Gastrocnemius medialis (tissue), 4 donors: ENCODE results near the gene ASCL5. TPM values are rescaled to one million over a fixed set of nuclear protein-coding genes. Genes with fewer than 3 reads are reported as not detected.

ENCODE experiments used
- ATAC-seq, 2 donors: fragments of 150-250 bp; one replicate each; pipeline ENCODE4 v1.9.1; 2016
- DNase-seq, 2 donors: peaks; one replicate each; pipeline ENCODE4 v3.0.0-alpha.2; 2019
- H3K27ac ChIP-seq, 4 donors: fragments of 200-600 bp; sonication (generic); 1 replicate in 1 of 4; 2 replicates in 3 of 4; pipeline ENCODE4 v1.5.1; 2016 to 2018; ENCODE audit warnings: mild to moderate bottlenecking in 2 of 4, moderate library complexity in 1 of 4
- H3K27me3 ChIP-seq, 3 donors: fragments of 200-600 bp; sonication (generic) in 2 of 3; 1 replicate in 1 of 3; 2 replicates in 2 of 3; pipeline versions ENCODE4 v1.5.1 to v1.6.0; 2016 to 2019; ENCODE audit warnings: mild to moderate bottlenecking in 1 of 3, moderate library complexity in 1 of 3
- H3K36me3 ChIP-seq, 2 donors: fragments of 200-600 bp; sonication (generic) in 1 of 2; one replicate each; pipeline ENCODE4 v1.5.1; 2017 to 2018
- H3K4me1 ChIP-seq, 2 donors: fragments of 200-600 bp; sonication (generic) in 1 of 2; one replicate each; pipeline ENCODE4 v1.5.1; 2016 to 2017; ENCODE audit warnings: mild to moderate bottlenecking in 2 of 2
- H3K4me3 ChIP-seq, 4 donors: fragments of 200-600 bp; sonication (generic) in 3 of 4; 1 replicate in 1 of 4; 2 replicates in 3 of 4; pipeline ENCODE4 v1.5.1; 2016 to 2019; ENCODE audit warnings: mild to moderate bottlenecking in 2 of 4
- H3K9me3 ChIP-seq, 3 donors: fragments of 200-600 bp; sonication (generic) in 2 of 3; 1 replicate in 1 of 3; 2 replicates in 2 of 3; pipeline ENCODE4 v1.5.1; 2016 to 2019
- POLR2A ChIP-seq, 2 donors: fragments of 450-650 bp; IDR thresholded peaks; one replicate each; pipeline ENCODE4 v1.6.1; 2017; ENCODE audit warnings: antibody characterized with exemption in 2 of 2, mild to moderate bottlenecking in 2 of 2, moderate library complexity in 2 of 2
- in situ Hi-C, 4 donors: fragments of 200-750 bp; cut with MboI; loops; one replicate each; pipeline versions ENCODE4 v1.15.0 to v1.8.0; 2017; ENCODE audit warnings: low sequenced_read_pairs in 4 of 4
- intact Hi-C: fragments of 100-400 bp; cut with DNase I; formaldehyde crosslinking; loops from one replicate; pipeline ENCODE4 v1.15.1; 2023; ENCODE audit warnings: low total_unique reads
- total RNA-seq, 4 donors: library from RNA; depleted of rRNA; stranded (reverse); fragments of >200 nt; gene quantifications; one replicate each; pipeline versions ENCODE4 v1.1.0 to v1.2.3, GENCODE V29; 2016
- TF ChIP-seq, protein P1 (sequence below), 5 experiments: fragments of 450-650 bp in 3 of 5; fragments of 200-600 bp in 2 of 5; sonication (generic) in 2 of 5; IDR thresholded peaks in 4 of 5; conservative IDR thresholded peaks in 1 of 5; 1 replicate in 4 of 5; 2 replicates in 1 of 5; pipeline ENCODE4 v1.5.1; 2016 to 2019; ENCODE audit warnings: antibody characterized with exemption in 5 of 5, mild to moderate bottlenecking in 3 of 5, moderate library complexity in 3 of 5

ASCL5 gene
- total RNA-seq, 4 donors from 2014 or later = not detected

GRCh38 chr1:201115390-201115937 lies 11.5 kb downstream of the ASCL5 start:
- H3K36me3 ChIP-seq = no peaks in the 10 kb centered on the region
- peaks cover 30 to 37% of the 10 kb centered on the region in 2 donors for H3K4me1 ChIP-seq
- no peak for ATAC-seq
- TF ChIP-seq, protein P1, sequence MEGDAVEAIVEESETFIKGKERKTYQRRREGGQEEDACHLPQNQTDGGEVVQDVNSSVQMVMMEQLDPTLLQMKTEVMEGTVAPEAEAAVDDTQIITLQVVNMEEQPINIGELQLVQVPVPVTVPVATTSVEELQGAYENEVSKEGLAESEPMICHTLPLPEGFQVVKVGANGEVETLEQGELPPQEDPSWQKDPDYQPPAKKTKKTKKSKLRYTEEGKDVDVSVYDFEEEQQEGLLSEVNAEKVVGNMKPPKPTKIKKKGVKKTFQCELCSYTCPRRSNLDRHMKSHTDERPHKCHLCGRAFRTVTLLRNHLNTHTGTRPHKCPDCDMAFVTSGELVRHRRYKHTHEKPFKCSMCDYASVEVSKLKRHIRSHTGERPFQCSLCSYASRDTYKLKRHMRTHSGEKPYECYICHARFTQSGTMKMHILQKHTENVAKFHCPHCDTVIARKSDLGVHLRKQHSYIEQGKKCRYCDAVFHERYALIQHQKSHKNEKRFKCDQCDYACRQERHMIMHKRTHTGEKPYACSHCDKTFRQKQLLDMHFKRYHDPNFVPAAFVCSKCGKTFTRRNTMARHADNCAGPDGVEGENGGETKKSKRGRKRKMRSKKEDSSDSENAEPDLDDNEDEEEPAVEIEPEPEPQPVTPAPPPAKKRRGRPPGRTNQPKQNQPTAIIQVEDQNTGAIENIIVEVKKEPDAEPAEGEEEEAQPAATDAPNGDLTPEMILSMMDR (IDR thresholded peaks at IDR 0.05 in 4 of 5, conservative IDR thresholded peaks at IDR 0.05 in 1 of 5) = no peak
- peak overlapping the region in 1 of 4 donors; percentile 94 for H3K27ac ChIP-seq
- no peak for DNase-seq
- H3K9me3 ChIP-seq = no peaks in the 10 kb centered on the region
- intact Hi-C loops = no loop called here
- no peaks in the 10 kb centered on the region for H3K27me3 ChIP-seq
- H3K4me3 ChIP-seq = peak overlapping the region in 2 of 4 donors; percentile 65 to 69
- in situ Hi-C loops = loop anchor here in 2 of 4 donors (5.0 kb wide), 1 partner anchor 33 kb away; no protein-coding TSS in a partner anchor

DNA sequence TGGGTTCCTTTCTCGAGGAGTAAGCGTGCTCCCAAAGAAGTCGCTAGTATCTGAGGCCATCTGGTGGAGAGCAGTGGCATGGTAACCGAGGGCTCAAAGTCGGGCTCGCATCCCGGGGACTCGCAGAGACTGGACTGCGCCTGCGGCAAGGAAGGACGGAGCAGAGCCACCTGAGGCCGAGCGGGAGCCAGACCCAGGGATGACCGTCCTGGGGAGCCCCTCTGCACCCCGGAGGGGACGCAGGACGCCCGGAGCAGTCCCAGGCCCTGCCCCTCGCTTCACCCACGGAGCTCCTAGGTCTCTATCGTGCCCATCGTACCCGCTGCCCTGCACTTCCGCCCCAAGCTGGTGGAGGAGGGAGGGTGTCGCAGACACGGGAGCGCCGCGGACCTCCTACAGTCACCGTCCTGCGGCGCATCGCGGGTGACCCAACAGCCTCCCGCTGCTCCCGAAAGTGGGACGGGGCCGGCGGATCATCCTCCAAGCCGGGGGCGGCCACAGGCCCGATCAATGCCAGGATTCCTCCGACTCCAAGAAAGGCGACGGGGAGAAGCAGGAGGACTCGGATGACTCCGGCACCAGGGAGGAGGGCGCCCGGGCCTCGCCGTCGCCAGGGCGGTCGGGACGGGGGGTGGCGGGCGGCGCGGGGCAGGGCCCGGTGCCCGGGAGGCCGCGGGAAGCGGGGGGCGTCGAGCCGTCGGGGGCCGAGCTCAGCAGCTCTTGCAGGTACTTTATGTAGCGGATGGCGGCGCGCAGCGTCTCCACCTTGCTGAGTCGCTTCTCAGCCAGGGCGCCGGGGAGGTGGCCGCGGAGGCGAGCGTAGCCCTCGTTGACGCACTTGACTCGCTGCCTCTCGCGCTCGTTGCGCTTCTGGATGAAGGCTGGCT lies 12.5 kb downstream of the ASCL5 start:
- peak overlapping the region; percentile 59 to 84 (median 67) for H3K4me3 ChIP-seq
- peaks cover 38 to 47% of the 10 kb centered on the region in 2 donors for H3K4me1 ChIP-seq
- intact Hi-C loops (loop anchor here (1.0 to 5.0 kb wide), 4 partner anchors 28 to 142 kb away; no protein-coding TSS in a partner anchor), in situ Hi-C loops (loop anchor here in 2 of 4 donors (5.0 kb wide), 1 partner anchor 32 kb away; no protein-coding TSS in a partner anchor)
- peak; percentile 85 to 94 for DNase-seq
- no peaks in the 10 kb centered on the region for H3K9me3 ChIP-seq
- H3K36me3 ChIP-seq = no peaks in the 10 kb centered on the region
- H3K27ac ChIP-seq = peak overlapping the region; percentile 89 to 98 (median 96)
- TF ChIP-seq, protein P1 (IDR thresholded peaks at IDR 0.05 in 4 of 5, conservative IDR thresholded peaks at IDR 0.05 in 1 of 5) = peak; percentile 86 to 97 (median 93)
- TF ChIP-seq POLR2A (IDR thresholded peaks at IDR 0.05) = peak; percentile 12 to 58
- no peaks in the 10 kb centered on the region for H3K27me3 ChIP-seq
- peak; percentile 85 to 92 for ATAC-seq

GRCh38 chr1:201113451-201114244 lies 13.3 kb downstream of the ASCL5 start:
- no peaks in the 10 kb centered on the region for H3K9me3 ChIP-seq
- ATAC-seq (peak in 1 of 2 donors; percentile 0), DNase-seq (no peak)
- in situ Hi-C loops (no loop called here), intact Hi-C loops (loop anchor here (1.0 to 5.0 kb wide), 4 partner anchors 27 to 141 kb away; no protein-coding TSS in a partner anchor)
- no peaks in the 10 kb centered on the region for H3K36me3 ChIP-seq
- no peaks in the 10 kb centered on the region for H3K27me3 ChIP-seq
- TF ChIP-seq, protein P1 (IDR thresholded peaks at IDR 0.05 in 4 of 5, conservative IDR thresholded peaks at IDR 0.05 in 1 of 5) = no peak
- no peak for TF ChIP-seq POLR2A (IDR thresholded peaks at IDR 0.05)
- peak overlapping the region; percentile 59 to 84 (median 67) for H3K4me3 ChIP-seq
- peaks cover 46 to 55% of the 10 kb centered on the region in 2 donors for H3K4me1 ChIP-seq
- H3K27ac ChIP-seq = peak overlapping the region; percentile 89 to 98 (median 96)

GRCh38 chr1:201112926-201113325 lies 14.1 kb downstream of the ASCL5 start:
- no peak overlapping the region for H3K4me3 ChIP-seq
- peak overlapping the region; percentile 89 to 98 (median 96) for H3K27ac ChIP-seq
- TF ChIP-seq, protein P1 (IDR thresholded peaks at IDR 0.05 in 4 of 5, conservative IDR thresholded peaks at IDR 0.05 in 1 of 5) = no peak
- no peak for TF ChIP-seq POLR2A (IDR thresholded peaks at IDR 0.05)
- H3K9me3 ChIP-seq = no peaks in the 10 kb centered on the region
- H3K27me3 ChIP-seq = no peaks in the 10 kb centered on the region
- in situ Hi-C loops = no loop called here
- intact Hi-C loops = loop anchor here (5.0 kb wide), 1 partner anchor 59 kb away; no protein-coding TSS in a partner anchor
- H3K4me1 ChIP-seq = peaks cover 46 to 62% of the 10 kb centered on the region in 2 donors
- peak in 1 of 2 donors; percentile 0 for ATAC-seq
- no peaks in the 10 kb centered on the region for H3K36me3 ChIP-seq
- no peak for DNase-seq
